GM19035 (cell line): Measurements from ENCODE around the gene VTCN1.

ENCODE experiments used
- ATAC-seq: cut with Tn5 transposase; IDR thresholded peaks from one replicate; pipeline ENCODE4 v1.9.1; 2021; ENCODE audit not compliant: unreplicated experiment

Gene VTCN1

GRCh38 chr1:117210386-117210785, 341 bp downstream of the VTCN1 start:
- ATAC-seq, result no peak

- no peak for ATAC-seq
Observed at GRCh38 chr1:117209094-117209493, 1.6 kb downstream of the VTCN1 start.

GRCh38 chr1:117208580-117208979, 2.1 kb downstream of the VTCN1 start:
- no peak for ATAC-seq

GRCh38 chr1:117205368-117205767, 5.4 kb downstream of the VTCN1 start:
- ATAC-seq, result no peak

GRCh38 chr1:117201808-117202207, 8.9 kb downstream of the VTCN1 start:
- ATAC-seq, result no peak

- no peak for ATAC-seq
Observed at GRCh38 chr1:117198097-117198496, 12.6 kb downstream of the VTCN1 start.

- ATAC-seq, result no peak
Observed at GRCh38 chr1:117189726-117190125, 21.0 kb downstream of the VTCN1 start.

GRCh38 chr1:117188816-117189437, 21.8 kb downstream of the VTCN1 start:
- ATAC-seq, result no peak

GRCh38 chr1:117188170-117188815, 22.4 kb downstream of the VTCN1 start:
- ATAC-seq, result no peak

- no peak for ATAC-seq
Observed at GRCh38 chr1:117183112-117183511, 27.6 kb downstream of the VTCN1 start.

- ATAC-seq, result no peak
Observed at GRCh38 chr1:117182319-117182718, 28.4 kb downstream of the VTCN1 start.

GRCh38 chr1:117181630-117182041, 29.1 kb downstream of the VTCN1 start:
- no peak for ATAC-seq

GRCh38 chr1:117180147-117180967, 30.4 kb downstream of the VTCN1 start:
- no peak for ATAC-seq

GRCh38 chr1:117179471-117179870, 31.3 kb downstream of the VTCN1 start:
- no peak for ATAC-seq

GRCh38 chr1:117178756-117179155, 32.0 kb downstream of the VTCN1 start:
- ATAC-seq, result no peak

- ATAC-seq, result no peak
Observed at GRCh38 chr1:117177376-117177775, 33.4 kb downstream of the VTCN1 start.

- ATAC-seq, result no peak
Observed at GRCh38 chr1:117176579-117176978, 34.1 kb downstream of the VTCN1 start.

- no peak for ATAC-seq
Observed at GRCh38 chr1:117174851-117175250, 35.9 kb downstream of the VTCN1 start.

- no peak for ATAC-seq
Observed at GRCh38 chr1:117173691-117174090, 37.0 kb downstream of the VTCN1 start.

- ATAC-seq, result no peak
Observed at GRCh38 chr1:117173006-117173405, 37.7 kb downstream of the VTCN1 start.

GRCh38 chr1:117171900-117172511, 38.7 kb downstream of the VTCN1 start:
- ATAC-seq, result no peak
